Osteocyte (in vitro differentiated cells): ENCODE data around the gene SMYD2. TPM values are rescaled to one million over a fixed set of nuclear protein-coding genes. Genes with fewer than 3 reads are reported as not detected.

Experiments used
- DNase-seq: peaks from one replicate; pipeline ENCODE4 v3.0.0; 2021; ENCODE audit warnings: mixed read lengths; ENCODE audit not compliant: unreplicated experiment; ENCODE audit errors: extremely low spot score
- H3K27ac Mint-ChIP-seq: one replicate; pipeline ENCODE4 v1.8.0; 2021; ENCODE audit warnings: mild to moderate bottlenecking, mixed read lengths; ENCODE audit not compliant: unreplicated experiment
- H3K27me3 Mint-ChIP-seq: one replicate; pipeline ENCODE4 v1.8.0; 2021; ENCODE audit warnings: mixed read lengths; ENCODE audit not compliant: unreplicated experiment
- H3K36me3 Mint-ChIP-seq: one replicate; pipeline ENCODE4 v1.8.0; 2021; ENCODE audit warnings: mixed read lengths; ENCODE audit not compliant: unreplicated experiment
- H3K4me1 Mint-ChIP-seq: one replicate; pipeline ENCODE4 v1.8.0; 2021; ENCODE audit warnings: mixed read lengths; ENCODE audit not compliant: unreplicated experiment
- H3K4me3 Mint-ChIP-seq: one replicate; pipeline ENCODE4 v1.8.0; 2021; ENCODE audit warnings: mild to moderate bottlenecking, moderate library complexity, mixed read lengths; ENCODE audit not compliant: unreplicated experiment
- H3K9me3 Mint-ChIP-seq: one replicate; pipeline ENCODE4 v1.8.0; 2021; ENCODE audit warnings: mixed read lengths; ENCODE audit not compliant: unreplicated experiment
- CTCF ChIP-seq: fragments of 200-600 bp; sonication (generic); IDR thresholded peaks from 2 replicates; pipeline ENCODE4 v1.5.0; 2021; ENCODE audit warnings: antibody characterized with exemption, mild to moderate bottlenecking, moderate library complexity
- total RNA-seq: library from RNA; stranded (reverse); gene quantifications from 2 replicates; pipeline ENCODE4 v1.2.1, GENCODE V29; 2021

SMYD2 gene
- total RNA-seq, 1 donor from 2014 or later = 44.7 TPM

DNA sequence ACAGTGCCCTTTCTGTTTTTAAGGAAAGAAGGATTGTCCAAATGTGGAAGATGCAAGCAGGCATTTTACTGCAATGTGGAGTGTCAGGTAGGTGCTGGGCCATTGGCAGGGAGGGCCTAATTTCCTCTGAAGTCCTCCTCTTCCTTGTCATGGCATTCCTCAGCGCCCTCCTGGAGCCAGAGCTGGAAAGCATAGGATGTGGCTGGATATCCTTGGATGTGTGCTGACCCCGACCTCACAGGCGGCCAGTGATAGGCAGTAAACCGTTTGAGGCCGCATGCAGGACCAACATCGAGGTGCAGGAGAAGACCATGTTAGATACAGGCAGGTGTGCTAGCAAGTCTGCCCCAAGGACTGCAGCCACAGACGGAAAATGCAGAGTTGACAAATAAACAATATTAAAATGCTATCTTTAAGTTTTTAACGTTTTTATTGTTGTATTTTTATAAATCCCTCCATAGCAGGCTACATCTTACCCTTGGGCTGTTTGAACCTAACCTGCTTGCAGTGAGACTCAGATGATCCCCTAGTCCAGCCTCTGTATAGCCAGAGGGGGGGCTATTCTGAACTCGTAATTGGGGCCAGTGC, 24.3 kb downstream of the SMYD2 start:
- no peak overlapping the region for H3K27ac Mint-ChIP-seq
- no peak overlapping the region for H3K4me3 Mint-ChIP-seq
- H3K27me3 Mint-ChIP-seq = no peaks in the 10 kb centered on the region
- H3K9me3 Mint-ChIP-seq = peaks cover 4% of the 10 kb centered on the region
- H3K4me1 Mint-ChIP-seq = peaks cover 32% of the 10 kb centered on the region
- H3K36me3 Mint-ChIP-seq = no peaks in the 10 kb centered on the region
- no peak for DNase-seq
- no peak for TF ChIP-seq CTCF

- Mint-ChIP-seq H3K27me3 (no peaks in the 10 kb centered on the region), H3K9me3 (no peaks in the 10 kb centered on the region), H3K36me3 (no peaks in the 10 kb centered on the region), H3K27ac (no peak overlapping the region), H3K4me3 (no peak overlapping the region), H3K4me1 (peaks cover 24% of the 10 kb centered on the region)
- DNase-seq = no peak
- TF ChIP-seq CTCF = no peak
Observed at GRCh38 chr1:214306269-214306668, 25.3 kb downstream of the SMYD2 start.

GRCh38 chr1:214310010-214310409, 29.1 kb downstream of the SMYD2 start:
- Mint-ChIP-seq H3K9me3 (no peaks in the 10 kb centered on the region), H3K4me3 (no peak overlapping the region), H3K27ac (no peak overlapping the region), H3K36me3 (peaks cover 6% of the 10 kb centered on the region), H3K27me3 (no peaks in the 10 kb centered on the region), H3K4me1 (peaks cover 6% of the 10 kb centered on the region)
- DNase-seq = no peak
- TF ChIP-seq CTCF = no peak

DNA sequence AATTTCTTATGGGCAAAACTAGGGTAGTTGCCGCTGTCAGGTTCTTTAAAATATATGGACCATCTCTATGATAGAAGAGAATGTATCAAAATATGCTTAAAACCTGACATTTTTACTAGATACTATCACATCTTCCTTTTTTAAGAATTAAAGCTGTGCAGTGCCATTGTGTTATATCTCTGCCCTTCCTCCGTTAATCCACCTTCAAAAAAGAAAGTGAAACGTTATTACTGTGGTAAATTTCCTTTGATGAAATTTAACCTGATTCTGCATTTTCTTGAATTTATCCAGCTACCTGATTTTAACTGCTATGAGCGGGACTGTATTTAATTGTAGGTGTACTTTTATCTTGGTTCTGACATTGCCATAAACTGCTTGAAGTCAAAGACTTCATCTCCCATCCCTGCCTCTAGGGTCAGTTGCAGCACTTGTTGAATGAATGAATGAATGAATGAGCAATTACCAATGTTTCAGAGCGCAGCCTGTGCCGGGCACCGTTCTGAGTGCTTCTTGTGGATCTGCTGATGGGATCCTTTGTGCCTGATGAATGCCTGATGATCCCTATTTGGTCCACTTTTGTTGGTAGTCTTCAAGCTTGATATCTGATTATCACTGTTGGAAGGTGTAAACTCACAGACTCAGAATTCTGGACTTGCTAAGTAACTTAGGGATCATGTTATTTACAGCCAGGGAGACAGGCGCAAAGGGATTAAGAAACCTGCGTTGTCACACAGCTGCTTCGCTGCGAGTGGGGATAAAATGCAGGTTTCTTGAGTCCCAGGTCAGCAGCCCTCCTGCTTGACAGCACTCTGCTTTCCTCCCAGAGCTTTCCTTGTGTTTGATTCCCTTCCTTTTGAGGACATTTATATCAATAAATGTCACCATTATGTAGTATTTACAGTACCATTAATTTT, 30.1 kb downstream of the SMYD2 start:
- Mint-ChIP-seq H3K9me3 (no peaks in the 10 kb centered on the region), H3K4me1 (peaks cover 13% of the 10 kb centered on the region), H3K27ac (no peak overlapping the region), H3K36me3 (peaks cover 9% of the 10 kb centered on the region), H3K27me3 (no peaks in the 10 kb centered on the region), H3K4me3 (no peak overlapping the region)
- TF ChIP-seq CTCF = no peak
- DNase-seq = no peak

GRCh38 chr1:214312530-214313051, 31.6 kb downstream of the SMYD2 start:
- no peak overlapping the region for H3K27ac Mint-ChIP-seq
- H3K27me3 Mint-ChIP-seq = no peaks in the 10 kb centered on the region
- no peaks in the 10 kb centered on the region for H3K9me3 Mint-ChIP-seq
- no peak for DNase-seq
- peaks cover 26% of the 10 kb centered on the region for H3K4me1 Mint-ChIP-seq
- peaks cover 10% of the 10 kb centered on the region for H3K36me3 Mint-ChIP-seq
- no peak overlapping the region for H3K4me3 Mint-ChIP-seq
- no peak for TF ChIP-seq CTCF
